Myocyte (in vitro differentiated cells): ENCODE results near the gene IZUMO1. TPM values are rescaled to one million over a fixed set of nuclear protein-coding genes. Genes with fewer than 3 reads are reported as not detected.
"Not testable (repeated sequence)": the region's sequence is repeated elsewhere in the genome, so short reads cannot be mapped to it uniquely, and the experiment has no call there.

Experiments
- DNase-seq: peaks from one replicate; pipeline ENCODE4 v3.0.0-alpha.2; 2012; ENCODE audit warnings: low read depth
- polyA plus RNA-seq: library from polyadenylated mRNA; unstranded; fragments of >200 nt; gene quantifications from one replicate; pipeline ENCODE4 v1.2.1, GENCODE V29; 2012; ENCODE audit warnings: missing spikeins
- total RNA-seq: library from RNA; depleted of rRNA; stranded (reverse); fragments of >200 nt; gene quantifications from 2 replicates; pipeline ENCODE4 v1.2.3, GENCODE V29; 2014

Gene IZUMO1
- total RNA-seq: 0.08 TPM in 1 of 2 replicates, not detected in the other
- polyA plus RNA-seq: not detected

DNA sequence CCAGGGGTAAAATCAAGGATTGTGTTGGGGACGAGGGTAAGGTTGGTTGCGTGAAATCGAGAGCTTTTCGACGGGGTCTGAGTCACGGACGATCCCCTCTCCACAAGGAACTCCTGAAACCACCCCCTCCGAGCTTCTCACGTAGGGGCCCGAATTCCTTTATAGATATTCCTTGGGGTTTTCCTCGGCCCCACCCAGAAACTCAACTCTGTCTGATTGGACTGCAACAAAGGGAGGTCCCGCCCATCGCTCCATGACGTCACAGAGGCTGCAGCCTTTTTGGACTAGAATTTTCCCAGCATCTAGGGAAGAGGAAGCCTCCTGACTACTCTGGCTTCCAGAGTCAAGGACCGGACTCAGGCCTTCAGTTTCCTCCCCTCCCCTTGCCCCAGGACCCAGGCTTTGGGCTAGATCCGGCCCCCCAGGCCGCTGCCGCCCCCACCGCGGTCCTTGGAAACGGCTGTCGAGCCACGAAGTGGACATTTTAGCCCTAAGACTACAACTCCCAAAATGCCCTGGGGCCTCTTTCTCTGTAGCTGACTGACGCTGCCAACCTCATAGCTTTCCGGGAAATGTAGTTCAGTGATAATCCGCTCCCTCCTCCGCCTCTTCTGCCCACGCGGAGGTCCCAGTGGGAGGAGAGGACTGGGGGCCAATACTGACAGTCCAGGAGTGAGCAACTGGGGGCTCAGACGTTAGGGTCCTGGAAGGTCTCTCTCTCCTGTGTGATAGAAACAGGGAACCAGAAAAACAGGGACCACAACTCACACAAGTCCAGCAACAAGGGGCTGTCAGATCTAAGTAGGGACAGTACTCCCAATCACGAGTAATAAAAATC is at the start of gene IZUMO1:
Gene IZUMO1 (minus strand): TSS at position 172 of the 838 bp plus-strand sequence. CDS start 1,050 bp downstream, outside the sequence.
- peak; percentile 68 for DNase-seq

DNA sequence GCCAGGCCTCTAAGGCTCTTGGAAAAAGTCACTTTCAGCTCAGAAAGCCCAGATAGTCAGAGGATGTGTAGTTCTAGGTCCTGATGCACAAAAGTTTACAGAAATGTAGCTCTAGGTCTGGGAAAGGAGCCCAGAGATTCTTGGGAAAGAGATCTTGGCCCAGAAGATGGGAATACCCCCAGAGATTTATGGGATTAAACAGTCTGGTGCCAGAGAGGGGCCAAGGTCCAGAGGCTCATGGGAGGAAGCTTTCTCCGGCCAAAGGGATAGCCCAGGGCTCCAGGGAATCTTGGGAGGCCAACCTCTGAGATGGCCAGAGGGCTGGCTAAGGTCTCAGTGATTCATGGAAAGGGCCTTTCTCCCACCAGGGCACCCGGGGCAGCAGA is 49.0 kb upstream of the IZUMO1 start:
- no peak for DNase-seq

DNA sequence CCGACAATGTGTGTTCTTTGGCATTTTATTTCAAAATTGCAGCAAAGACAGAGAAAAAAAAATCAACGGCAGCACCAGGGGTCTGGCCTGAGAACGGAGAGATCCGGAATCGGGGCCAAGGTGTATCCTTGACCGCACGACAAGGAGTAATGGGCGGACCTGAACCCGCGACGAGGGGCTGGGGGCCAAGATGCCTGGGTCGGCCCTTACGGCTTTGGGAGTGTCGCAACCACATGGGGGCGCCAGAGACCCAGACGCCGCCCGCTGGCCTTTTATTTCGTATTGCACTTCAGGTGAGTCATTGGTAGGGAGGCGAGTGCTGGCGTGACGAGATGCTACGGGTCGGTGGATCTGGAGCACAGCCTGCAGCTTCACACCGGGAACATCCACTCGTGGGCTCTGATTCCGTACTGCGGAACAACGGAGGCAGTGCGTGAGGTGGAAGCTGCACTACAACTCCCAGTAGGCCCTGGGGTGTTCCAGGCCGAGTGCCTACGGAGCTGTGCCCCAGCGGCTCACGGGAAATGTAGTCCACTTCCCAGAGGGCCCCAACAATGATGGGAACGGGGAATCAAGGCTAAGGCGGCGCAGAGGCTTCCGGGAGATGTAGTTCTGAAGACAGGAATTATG is 48.5 kb upstream of the IZUMO1 start:
- DNase-seq: peak; percentile 95

GRCh38 chr19:48794291-48794690 is 47.6 kb upstream of the IZUMO1 start:
- no peak for DNase-seq

DNA sequence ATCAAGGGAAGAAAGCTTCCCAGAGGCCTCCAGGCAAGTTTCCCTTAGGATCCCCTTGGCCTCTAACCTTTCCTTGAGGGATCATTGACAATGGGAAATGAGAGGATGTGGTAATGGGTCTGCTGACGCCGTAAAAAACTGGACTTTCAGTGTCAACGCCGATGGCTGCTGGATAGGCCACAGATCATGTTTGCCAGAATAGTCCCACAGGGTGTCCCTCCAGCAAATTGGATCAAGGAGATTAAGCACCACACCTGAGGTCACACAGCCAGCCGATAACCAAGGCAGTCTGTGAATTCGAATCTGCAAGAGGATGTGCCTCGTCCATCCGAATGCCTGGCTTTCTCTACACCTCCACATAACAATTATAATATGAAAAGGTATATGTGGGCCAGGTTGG is 46.6 kb upstream of the IZUMO1 start:
- DNase-seq: no peak

DNA sequence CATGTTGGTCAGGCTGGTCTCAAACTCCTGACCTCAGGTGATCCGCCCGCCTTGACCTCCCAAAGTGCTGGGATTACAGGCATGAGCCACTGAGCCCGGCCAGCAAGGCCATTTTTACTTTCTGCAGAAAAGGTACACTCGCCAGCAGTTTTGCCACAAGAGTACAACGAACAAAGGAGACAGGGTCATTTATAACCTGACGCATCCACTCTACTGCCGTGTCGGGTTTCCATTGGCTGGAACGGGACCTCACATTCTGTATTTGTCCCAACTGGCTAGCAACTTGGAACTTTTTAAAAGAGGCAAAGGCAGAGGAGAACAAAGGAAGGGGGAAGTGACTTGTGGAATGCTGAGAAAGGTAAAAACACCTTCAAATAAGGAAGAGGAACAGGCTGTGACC is 40.6 kb upstream of the IZUMO1 start:
- DNase-seq: not testable (repeated sequence)

GRCh38 chr19:48786422-48786821 is 39.7 kb upstream of the IZUMO1 start:
- not testable (repeated sequence) for DNase-seq

GRCh38 chr19:48784527-48784926 is 37.8 kb upstream of the IZUMO1 start:
- no peak for DNase-seq

DNA sequence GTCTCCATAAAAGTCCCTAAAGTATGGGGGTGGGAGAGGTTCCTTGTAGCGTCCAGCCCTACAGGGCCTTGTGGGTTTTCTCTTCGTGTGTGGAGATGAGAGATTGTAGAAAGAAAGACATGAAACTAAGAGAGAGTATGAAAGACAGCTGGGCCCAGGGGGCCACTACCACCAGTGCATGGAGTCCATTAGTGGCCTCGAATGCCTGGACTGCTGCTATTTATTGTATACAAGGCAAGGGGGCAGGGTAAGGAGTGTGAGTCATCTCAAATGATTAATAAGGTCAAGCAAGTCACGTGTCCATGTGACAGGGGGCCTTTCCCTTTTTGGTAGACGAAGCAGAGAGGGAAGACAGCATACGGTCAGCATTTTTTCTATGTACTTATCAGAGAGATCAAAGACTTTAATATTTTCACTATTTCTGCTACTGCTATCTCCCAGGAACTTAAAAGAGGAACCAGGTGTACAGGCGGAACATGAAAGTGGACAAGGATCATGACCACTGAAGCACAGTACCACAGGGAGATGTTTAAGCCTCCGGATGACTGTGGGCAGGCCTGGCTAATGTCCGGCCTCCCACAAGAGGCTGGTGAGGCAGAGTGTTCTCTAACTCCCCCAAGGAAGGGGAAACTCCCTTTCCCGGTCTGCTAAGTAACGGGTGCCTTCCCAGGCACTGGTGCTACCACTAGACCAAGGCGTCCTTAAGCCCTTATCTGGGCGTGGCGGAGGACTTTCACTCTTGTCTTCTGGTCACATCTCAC is 34.1 kb upstream of the IZUMO1 start:
- DNase-seq: peak; percentile 33

DNA sequence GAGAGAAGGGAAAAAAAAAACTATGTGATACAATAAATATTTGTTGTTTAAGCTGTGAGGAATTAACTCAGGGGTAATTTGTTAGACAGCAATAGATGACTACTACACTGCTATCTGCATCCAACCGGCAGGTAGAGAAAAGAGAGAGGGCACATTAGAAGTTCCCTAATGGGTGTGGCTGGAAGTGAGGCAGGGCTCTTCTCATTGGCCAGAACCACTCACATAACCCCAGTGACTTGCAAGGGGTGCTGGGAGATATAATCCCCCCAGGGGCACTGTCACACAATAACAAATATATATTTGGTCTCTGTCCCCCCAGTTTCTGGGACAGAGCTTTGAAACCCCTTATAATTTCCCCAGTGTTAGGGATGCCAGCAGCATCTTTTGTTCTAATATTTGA is 32.9 kb upstream of the IZUMO1 start:
- DNase-seq: no peak

GRCh38 chr19:48777720-48778119 is 31.0 kb upstream of the IZUMO1 start:
- DNase-seq: no peak

- DNase-seq: no peak
Observed at GRCh38 chr19:48777139-48777538, 30.4 kb upstream of the IZUMO1 start.

DNA sequence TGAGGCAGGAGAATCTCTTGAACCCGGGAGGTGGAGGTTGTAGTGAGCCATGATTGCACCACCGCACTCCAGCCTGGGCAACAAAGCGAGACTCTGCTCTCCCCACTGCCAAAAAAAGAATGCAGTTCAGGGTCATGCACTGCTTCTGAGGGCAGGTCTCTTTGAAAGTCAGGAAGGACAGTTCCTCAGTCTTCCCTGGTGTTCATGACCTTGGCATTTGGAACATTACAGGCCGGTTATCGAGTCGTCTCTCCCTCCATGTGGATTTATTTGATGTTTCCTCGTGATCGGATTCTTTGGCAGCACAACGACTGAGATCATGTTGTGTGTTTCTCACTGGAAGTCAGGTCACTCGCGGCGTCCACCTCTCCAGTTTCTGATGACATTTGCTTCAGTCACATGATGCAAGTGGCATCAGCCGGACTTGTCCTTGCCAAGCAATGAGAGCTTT is 25.8 kb upstream of the IZUMO1 start:
- DNase-seq: no peak

DNA sequence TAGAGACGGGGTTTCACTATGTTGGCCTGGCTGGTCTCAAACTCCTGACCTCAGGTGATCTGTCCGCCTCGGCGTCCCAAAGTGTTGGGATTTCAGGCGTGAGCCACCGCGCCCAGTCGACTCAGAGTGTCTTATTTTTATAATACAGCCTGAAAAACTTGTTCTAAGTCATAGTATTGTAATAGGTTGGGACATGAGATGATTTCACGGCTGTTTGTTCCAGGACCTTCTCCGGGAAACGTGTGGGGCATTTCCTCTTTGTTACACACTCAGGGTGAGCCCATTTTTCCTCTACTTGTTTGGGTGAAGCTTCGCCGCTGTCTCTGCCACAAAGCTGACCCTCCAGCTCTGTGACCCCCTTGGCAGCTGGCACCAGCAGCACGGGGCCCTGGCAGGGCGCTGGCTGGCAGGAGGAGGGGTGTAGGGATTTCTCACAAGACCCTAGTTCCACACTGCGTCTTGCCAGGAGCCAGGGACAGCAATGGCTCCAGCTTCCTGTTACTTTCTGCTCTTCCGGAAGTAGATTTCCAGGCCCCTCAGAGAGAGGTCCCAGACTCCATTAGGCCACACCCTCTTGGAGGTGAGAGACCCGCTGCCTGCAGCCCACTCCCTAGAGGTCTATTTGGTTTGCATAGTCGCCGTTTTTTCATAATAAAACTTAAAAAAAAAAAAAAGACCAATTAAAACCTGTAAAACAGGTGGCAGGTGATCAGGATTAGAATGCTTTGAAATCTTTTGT is 24.2 kb upstream of the IZUMO1 start:
- no peak for DNase-seq

GRCh38 chr19:48770266-48770665 is 23.6 kb upstream of the IZUMO1 start:
- DNase-seq: peak; percentile 56

DNA sequence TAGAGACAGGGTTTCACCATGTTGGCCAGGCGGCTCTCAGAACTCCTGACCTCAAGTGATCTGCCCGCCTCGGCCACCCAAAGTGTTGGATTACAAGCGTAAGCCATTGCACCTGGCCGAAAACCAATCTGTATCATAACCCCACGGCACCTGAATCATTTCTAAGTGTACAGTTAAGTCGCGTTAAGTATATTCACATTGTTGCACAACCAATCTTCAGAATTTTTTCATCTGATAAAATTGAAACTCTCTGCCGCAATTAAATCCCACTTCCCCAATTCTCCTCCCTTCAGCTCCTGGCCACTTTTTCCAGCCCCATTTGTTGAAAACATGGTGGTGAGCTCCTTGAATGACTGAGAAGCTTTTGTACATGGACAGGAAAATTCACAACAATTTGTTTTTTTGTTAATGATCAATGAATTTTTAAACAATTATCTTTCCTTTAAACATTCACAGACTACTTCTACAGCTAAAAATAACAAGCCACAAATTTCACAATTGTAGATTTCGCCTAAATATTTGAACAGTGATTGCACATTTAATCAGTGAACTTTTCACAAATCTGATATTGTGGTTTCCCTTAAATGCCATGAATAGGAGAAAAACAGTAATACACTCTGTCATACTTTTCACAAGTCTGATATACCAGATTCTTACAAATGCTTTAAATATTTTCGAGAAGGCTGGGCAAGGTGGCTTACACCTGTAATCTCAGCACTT is 22.4 kb upstream of the IZUMO1 start:
- DNase-seq: no peak

DNA sequence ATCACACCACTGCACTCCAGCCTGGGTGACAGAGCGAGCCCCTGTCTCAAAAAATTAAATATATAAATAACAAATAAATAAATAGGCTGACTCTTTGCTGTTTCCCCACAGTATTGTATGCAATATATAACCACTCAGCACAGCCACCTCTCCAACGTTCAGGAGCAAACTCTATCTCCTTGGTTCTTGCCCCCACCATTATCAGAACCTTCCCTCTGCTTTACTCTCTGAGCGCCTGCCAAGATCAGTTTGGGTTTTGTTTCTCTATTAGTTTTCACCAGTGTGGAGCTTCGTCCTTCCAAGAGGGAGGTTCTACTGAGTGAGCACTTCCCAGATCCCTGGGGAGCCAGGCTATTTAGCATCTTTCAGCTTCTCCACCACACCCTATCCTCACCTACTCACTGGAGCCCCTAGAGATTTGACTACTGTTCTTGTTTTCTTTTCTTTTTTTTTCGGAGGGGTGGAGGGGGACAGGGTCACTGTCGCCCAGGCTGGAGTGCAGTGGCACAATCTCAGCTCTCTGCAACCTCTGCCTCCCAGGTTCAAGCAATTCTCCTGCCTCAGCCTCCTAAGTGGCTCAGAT is 21.6 kb upstream of the IZUMO1 start:
- not testable (repeated sequence) for DNase-seq

DNA sequence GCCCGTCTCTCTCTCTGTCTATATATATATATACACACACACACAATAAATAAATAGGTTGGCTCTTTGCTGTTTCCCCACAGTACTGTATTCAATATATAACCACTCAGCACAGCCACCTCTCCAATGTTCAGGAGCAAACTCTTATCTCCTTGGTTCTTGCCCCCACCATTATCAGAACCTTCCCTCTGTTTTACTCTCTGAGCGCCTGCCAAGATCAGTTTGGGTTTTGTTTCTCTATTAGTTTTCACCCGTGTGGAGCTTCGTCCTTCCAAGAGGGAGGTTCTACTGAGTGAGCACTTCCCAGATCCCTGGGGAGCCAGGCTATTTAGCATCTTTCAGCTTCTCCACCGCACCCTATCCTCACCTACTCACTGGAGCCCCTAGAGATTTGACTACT is 19.1 kb upstream of the IZUMO1 start:
- DNase-seq: not testable (repeated sequence)

DNA sequence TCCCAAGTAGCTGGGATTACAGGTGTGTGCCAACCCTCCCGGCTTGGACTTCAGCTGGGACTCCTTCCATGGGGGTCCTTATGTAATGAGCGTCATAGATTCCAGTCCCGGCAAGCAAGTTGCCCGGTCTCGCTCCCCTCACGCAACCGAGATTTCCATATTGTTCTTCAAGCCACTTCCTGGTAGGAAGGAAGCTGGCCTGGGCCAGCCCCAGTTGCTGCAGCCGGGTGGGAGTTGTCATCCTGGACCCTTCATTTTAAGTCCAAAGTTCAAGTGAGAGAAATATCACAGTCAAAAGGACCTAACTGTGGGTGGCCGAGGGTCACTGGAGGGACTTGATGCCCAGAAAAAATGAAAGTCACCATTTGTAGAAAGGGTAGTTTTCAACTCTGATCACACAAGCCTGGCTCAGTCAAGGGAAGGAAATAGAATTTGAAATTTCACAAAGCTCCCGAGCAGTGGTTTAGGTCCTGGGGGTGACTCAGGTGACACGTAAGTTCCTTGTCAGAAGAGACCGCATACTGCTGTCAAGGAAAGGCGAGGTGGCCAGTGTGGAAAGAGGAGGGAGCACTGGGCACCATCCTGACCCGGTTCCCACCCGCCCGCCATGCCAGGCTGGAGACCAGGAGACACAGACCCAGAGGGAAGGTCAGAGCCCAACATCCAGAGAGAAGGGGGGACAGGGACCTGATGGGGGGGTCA is 13.9 kb upstream of the IZUMO1 start:
- DNase-seq: no peak
